Measurements from ENCODE around the gene OSBPL10. TPM values are rescaled to one million over a fixed set of nuclear protein-coding genes. Genes with fewer than 3 reads are reported as not detected.

The OSBPL10 gene
- total RNA-seq, 1 donor from 2014 or later, result 15.5 TPM

GRCh38 chr3:31752305-31753049, 228.6 kb downstream of the OSBPL10 start:
- DNase-seq (ENCODE audit: low read depth), result no peak

- DNase-seq (ENCODE audit: low read depth), result no peak
Observed at GRCh38 chr3:31750341-31750740, 230.7 kb downstream of the OSBPL10 start.

GRCh38 chr3:31748933-31749295, 232.1 kb downstream of the OSBPL10 start:
- no peak for DNase-seq (ENCODE audit: low read depth)

- no peak for DNase-seq (ENCODE audit: low read depth)
Observed at GRCh38 chr3:31748281-31748932, 232.7 kb downstream of the OSBPL10 start.

GRCh38 chr3:31747785-31748184, 233.3 kb downstream of the OSBPL10 start:
- no peak for DNase-seq (ENCODE audit: low read depth)

GRCh38 chr3:31744913-31745312, 236.1 kb downstream of the OSBPL10 start:
- DNase-seq (ENCODE audit: low read depth), result no peak

- no peak for DNase-seq (ENCODE audit: low read depth)
Observed at GRCh38 chr3:31743331-31744089, 237.6 kb downstream of the OSBPL10 start.

- DNase-seq (ENCODE audit: low read depth), result no peak
Observed at GRCh38 chr3:31740397-31740796, 240.7 kb downstream of the OSBPL10 start.

- no peak for DNase-seq (ENCODE audit: low read depth)
Observed at GRCh38 chr3:31738412-31738811, 242.7 kb downstream of the OSBPL10 start.

GRCh38 chr3:31735667-31736066, 245.4 kb downstream of the OSBPL10 start:
- no peak for DNase-seq (ENCODE audit: low read depth)

- DNase-seq (ENCODE audit: low read depth), result peak; percentile 38
Observed at GRCh38 chr3:31733234-31733667, 247.8 kb downstream of the OSBPL10 start.

- no peak for DNase-seq (ENCODE audit: low read depth)
Observed at GRCh38 chr3:31732548-31732947, 248.5 kb downstream of the OSBPL10 start.

GRCh38 chr3:31729573-31729972, 251.5 kb downstream of the OSBPL10 start:
- DNase-seq (ENCODE audit: low read depth), result no peak

GRCh38 chr3:31729082-31729481, 252.0 kb downstream of the OSBPL10 start:
- no peak for DNase-seq (ENCODE audit: low read depth)

- no peak for DNase-seq (ENCODE audit: low read depth)
Observed at GRCh38 chr3:31728403-31728802, 252.7 kb downstream of the OSBPL10 start.

GRCh38 chr3:31725976-31726375, 255.1 kb downstream of the OSBPL10 start:
- no peak for DNase-seq (ENCODE audit: low read depth)

- no peak for DNase-seq (ENCODE audit: low read depth)
Observed at GRCh38 chr3:31725568-31725967, 255.5 kb downstream of the OSBPL10 start.

GRCh38 chr3:31724651-31725050, 256.4 kb downstream of the OSBPL10 start:
- no peak for DNase-seq (ENCODE audit: low read depth)

- no peak for DNase-seq (ENCODE audit: low read depth)
Observed at GRCh38 chr3:31724116-31724515, 256.9 kb downstream of the OSBPL10 start.

- no peak for DNase-seq (ENCODE audit: low read depth)
Observed at GRCh38 chr3:31723701-31724100, 257.4 kb downstream of the OSBPL10 start.

- no peak for DNase-seq (ENCODE audit: low read depth)
Observed at GRCh38 chr3:31721676-31722075, 259.4 kb downstream of the OSBPL10 start.

All from myocyte (in vitro differentiated cells).